ENCODE data around the gene PRAF2.
A peak's percentile ranks its signal among the peaks of the same experiment; 100 is the strongest.

The PRAF2 gene

DNA sequence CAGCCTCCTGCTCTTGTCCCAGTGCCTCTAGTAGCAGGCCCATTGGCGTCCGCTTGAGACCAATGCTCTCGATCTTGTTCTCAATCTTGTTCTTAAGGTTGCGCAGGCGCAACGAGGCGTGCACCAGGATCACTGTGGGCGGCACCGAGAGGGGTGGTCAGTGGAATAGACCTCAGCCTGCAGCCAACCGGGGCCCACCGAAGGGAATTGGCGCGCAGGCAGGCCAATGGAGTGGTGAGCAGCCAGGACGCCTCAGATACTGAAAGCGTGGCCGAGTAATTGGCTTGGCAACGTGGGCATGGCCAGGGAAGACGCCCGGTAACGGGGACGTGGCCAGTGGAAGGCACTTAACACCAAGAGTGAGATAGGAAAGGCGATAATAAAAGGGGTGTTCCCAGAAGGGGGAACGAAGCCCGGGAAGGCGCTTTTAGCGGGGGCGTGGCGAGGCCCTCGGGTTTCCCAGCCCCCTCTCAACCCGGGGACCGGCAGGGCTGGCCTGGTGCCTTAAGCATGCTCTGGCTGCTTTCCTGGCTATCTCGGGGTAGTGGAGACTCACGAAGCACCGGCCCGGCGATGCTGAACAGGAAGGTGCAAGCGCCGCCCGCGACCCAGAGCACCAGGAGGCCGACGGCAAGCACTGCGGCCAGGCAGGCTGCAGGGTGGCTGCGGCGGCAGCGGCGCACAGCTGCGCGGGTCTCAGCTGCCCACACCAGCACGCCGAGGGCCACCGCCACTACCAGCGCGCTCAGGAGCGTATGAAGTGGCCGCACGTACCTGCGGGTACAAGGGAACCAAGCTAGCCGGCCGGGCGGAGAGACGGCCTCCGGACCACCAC is 1.7 kb downstream of the PRAF2 start:
- no peak for DNase-seq

DNA sequence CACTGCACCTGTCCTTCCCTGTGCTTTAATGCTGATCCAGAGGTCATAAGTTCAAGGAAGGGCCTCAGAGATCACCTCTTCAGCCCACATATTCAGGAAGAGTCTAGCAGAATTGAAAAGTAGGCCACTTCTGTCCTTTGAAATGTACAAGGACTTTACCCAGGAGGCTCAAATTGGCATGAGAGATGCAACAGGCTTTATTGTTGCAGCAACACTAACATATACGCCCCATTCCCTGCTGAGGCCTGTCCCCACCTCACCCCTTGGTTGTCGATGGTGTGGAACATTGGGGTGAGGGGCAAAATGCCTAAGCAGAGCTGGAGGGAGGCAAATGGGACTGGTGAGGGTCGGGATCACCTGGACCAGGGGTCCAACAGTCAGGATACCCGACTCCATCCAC is 2.8 kb downstream of the PRAF2 start:
- DNase-seq: no peak

DNA sequence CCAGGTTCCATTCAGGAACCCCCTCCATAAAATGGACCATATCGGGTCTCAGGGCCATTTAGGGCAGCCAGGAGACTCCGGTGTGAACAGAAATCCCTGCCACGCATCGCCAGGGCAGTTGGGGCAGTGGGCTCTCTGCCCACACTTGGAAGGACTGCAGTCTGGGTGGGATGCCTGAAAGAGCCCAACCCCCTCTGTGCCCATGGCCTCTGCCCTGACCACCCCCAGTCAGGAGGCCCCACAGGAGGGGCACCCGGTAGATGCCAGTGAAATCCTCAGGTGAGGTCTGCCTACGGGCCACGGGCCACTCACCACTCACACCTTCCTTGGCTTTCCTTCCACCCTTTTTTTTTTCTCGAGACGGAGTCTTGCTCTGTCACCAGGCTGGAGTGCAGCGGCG is 4.8 kb downstream of the PRAF2 start:
- no peak for DNase-seq

DNA sequence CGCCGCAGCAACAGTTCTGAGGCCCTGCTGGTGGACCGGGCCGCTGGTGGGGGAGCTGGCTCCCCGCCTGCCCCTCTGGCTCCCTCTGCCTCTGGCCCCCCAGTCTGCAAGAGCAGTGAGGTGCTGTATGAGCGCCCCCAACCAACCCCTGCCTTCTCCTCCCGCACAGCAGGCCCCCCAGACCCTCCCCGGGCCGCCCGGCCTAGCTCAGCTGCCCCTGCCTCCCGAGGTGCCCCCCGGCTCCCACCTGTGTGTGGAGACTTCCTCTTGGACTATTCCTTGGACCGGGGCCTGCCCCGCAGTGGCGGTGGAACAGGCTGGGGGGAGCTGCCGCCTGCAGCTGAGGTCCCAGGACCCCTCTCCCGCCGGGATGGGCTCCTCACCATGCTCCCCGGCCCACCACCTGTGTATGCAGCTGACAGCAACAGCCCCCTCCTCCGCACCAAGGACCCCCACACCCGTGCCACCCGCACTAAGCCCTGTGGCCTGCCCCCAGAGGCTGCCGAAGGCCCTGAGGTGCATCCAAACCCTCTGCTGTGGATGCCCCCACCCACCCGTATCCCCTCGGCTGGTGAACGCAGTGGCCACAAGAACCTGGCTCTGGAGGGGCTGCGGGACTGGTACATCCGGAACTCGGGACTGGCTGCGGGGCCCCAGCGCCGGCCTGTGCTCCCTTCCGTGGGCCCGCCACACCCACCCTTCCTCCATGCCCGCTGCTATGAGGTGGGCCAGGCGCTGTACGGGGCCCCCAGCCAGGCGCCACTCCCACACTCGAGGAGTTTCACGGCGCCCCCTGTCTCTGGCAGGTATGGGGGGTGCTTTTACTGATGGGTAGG is 6.3 kb downstream of the PRAF2 start:
- no peak for DNase-seq

DNA sequence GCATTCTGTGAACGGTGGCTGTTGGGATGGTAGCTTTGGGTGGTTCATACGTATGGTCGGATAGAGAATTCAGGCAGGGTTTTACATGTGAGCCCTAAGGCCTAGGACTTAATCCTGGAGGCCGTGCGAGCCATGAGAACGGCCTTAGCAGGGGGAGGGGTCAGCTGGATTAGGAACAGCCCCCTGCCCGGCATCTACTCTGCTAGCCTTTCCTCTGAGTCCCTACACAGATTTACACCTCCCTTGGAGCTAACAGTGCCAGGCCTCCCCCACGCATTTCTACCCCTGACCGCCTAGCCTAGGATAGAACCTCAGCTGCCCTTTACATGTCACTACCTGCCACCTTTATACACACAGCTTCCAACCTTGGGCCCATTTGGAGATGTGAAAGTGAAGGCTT is 7.1 kb downstream of the PRAF2 start:
- DNase-seq: no peak

DNA sequence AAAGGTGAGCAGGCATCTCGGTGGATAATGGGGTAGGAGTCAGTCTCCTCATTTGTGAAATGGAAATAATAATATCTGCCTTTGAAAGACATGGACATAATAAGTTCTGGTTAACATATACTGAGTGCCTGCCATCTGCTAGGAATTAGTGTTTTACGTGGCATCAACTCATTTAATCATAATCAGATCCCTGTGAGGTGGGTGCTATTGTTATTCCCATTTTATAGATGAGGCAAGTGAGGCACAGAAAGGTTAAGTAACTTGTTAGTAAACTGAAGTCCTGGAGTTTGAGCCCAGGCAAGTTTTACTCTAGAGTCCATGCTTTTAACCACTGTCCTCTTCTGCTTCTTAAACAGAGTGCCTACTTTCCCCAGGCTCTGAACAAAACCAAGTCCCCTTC is 7.5 kb downstream of the PRAF2 start:
- DNase-seq: no peak

DNA sequence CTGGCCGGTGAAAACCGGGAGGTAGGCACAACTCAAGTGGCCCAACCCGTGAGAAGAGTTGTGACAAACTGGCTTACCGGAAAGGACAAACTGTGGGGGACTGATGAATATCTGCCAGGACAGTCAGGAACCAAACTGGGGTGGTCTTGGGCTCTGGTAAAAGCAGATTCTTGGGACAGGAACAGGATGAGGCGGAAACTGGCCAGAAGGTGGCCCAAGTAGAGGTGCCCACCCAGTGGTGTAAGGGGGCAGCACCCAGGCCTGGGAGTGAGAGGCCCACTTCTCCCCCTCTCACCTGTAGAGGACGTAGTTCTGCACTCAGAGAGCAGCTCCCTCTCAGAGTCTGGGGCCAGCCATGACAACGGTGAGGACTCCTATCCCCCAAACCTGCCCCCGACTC is 9.1 kb downstream of the PRAF2 start:
- DNase-seq: no peak

DNA sequence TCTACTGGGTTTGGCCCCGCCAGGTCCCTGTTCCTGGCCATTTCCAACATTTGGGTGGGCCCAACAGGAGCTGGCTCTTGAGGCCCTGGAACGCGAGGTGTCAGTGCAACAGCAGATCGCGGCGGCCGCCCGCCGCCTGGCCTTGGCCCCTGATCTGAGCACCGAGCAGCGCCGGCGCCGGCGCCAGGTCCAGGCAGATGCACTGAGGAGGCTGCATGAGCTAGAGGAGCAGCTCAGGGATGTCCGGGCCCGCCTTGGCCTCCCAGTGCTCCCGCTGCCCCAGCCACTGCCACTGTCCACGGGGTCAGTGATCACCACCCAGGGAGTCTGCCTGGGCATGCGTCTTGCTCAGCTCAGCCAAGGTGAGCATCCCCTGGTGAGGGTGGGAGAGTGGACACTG is 9.5 kb downstream of the PRAF2 start:
- no peak for DNase-seq

DNA sequence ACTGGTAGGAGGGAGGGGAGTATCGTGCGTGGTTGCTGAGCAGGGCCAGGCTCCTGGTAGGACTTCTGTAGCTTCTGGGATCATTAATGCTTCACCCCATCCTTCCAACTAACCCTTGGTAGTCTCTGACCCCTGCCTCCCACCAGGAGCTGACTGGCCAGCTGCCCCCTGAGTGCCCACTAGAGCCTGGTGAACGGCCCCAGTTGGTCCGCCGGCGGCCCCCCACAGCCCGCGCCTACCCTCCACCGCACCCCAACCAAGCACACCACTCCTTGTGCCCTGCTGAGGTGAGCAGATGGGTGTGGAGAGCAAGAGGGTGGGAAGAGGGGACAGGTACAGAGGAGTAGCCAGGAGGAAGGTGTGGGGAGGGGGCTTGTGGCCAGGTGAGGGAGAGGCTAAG is 10.1 kb downstream of the PRAF2 start:
- no peak for DNase-seq

DNA sequence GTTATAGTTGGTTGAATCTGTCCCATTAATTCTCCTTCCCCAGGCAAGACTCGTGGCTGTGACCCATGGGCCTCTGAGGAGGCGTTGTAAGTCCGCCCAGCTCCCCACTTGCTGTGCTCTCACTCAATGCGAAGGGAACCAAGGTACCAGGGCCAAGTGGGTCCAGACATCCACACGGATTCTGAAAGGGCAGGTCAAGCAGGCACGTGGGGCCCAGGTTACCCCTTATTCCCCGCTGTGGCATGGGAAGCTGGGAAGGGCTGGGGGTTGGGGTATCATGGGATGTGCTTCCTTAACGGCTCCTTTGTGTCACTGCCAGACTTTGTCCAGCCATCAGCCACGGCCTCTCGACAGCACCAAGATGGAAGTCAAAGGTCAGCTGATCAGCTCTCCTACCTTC is 11.9 kb downstream of the PRAF2 start:
- DNase-seq: no peak

DNA sequence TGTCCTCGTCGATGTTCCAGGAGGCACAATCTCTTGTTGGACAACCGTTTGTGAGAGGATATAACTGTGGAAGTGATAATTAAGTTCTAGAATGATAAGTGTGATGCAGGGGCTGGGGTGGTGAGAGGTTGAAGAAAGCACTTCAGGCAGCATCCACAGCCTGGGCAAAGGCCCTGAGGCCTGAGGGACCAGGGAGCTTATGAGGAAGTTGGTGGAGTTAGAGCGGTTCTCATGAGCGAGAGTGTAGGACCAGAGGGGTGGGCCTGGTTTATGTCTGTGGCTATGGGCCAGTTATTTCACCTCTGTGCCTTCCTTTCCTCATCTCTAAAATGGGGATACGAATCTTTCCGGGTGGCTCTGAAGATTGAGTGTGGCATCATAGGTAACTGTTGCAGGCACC is 12.3 kb downstream of the PRAF2 start:
- no peak for DNase-seq

DNA sequence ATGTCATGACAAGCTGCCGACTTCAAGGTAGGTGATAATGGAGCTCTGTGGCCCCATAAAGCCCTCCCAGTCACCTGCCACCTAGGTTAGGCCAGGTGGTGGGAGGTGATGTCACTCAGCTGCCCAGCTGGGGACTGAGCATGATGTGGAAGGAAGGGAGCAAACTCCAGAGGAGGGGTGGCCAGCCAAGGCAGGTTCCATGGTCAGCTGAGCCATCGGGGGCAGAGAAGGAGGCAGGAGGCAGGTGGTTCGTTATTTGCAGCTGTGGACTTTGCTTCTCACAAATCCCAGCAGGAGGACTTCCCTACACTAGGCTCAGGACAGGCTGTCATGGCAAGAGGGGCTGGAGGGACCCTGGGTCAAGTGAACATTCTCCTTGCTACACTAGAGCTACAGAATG is 12.9 kb downstream of the PRAF2 start:
- no peak for DNase-seq

DNA sequence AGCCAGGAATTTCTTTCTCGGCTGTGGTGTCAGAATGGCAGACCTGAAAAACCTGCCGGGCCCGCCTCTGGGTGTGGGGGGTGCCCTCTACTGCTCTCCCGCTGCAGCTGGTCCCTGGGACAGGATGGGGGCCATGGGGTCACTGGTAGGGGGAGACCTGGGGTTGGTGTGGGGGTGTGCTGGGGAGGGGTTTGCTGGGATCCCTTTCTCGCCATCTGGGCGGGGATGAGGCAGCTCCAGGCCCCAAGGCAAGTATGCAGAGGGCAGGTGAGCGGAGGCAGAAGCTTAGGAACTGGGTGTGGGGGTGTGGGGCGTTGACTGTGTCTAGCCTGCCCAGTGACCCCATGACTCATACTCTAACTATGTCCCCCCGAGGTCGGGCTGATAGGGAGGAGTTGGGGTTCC is 14.1 kb downstream of the PRAF2 start:
- DNase-seq: no peak

DNA sequence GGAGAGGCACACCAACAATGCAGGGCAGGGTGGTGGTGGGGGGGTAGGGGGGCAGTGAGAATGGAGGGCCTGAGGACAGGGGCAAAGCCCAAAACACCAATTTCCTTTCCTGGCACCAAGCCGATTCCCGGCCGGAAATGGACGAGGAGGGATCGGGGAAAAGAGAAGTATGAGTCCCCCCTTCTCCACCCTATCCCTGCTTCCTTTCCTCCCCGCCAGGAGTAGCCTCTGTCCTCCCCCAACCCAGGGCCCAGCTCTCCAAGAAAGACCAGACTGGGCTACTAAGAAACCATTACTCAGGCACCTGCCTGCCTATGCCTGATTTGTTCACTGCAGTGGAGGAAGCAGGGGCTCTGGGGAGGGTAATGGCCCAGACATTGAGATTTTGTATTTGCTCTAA is 14.6 kb downstream of the PRAF2 start:
- no peak for DNase-seq

DNA sequence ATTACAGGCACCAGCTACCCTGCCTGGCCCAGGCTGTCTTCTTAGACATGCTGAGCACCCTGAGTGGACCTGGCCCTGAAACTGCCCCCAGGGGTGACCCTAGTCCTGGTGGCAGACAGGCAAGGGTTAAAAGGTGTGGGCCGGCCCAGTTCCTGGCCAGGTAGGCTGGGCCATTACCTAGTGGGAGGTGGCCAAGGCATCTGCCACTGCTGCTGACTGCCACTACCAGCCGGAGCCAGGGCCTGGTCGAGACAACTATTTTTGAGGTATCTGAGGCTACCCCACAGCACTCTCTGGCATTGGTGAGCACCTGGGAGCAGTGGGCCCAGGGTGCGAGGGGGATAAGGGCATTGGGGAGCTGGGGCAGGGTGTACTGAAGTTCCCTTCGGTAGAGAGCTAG is 15.0 kb downstream of the PRAF2 start, which contains the start of gene CCDC120:
TSS of gene CCDC120 (plus strand) at position 206 of the 400 bp plus-strand sequence. CDS start 3,043 bp downstream, outside the sequence.
- DNase-seq: no peak

DNA sequence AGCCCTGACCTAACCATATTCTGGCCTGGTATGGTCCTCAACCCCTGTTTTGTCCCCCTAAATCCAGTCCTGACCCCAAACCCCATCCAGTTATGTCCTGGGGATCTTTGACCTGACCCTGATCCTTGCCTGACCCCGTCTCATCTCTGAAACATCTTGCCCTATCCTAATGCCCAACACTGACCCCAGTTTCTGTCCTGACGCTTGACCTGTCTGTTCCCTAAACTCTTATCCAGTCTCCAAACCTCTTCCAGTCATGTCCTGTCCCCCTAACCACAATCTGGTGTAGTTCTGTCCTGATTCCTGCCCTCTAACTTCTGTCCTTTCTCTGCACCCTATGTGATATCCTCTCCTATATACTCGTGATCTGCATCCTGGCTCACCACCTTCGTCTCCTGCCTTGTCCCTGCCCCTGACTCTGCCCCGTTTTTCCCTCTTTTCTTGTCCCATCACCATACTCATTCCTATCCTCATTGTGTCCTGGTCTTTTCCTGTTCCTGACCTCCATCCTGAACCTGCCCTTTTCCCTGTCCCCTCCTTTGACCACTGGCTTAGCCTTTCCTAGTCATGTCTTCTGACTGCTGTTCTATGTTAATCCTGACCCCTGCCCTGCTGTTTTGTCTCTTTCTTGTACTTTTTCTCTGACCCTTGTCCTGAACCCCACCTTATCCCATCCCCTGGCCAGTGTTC is 19.6 kb downstream of the PRAF2 start:
- DNase-seq: no peak

DNA sequence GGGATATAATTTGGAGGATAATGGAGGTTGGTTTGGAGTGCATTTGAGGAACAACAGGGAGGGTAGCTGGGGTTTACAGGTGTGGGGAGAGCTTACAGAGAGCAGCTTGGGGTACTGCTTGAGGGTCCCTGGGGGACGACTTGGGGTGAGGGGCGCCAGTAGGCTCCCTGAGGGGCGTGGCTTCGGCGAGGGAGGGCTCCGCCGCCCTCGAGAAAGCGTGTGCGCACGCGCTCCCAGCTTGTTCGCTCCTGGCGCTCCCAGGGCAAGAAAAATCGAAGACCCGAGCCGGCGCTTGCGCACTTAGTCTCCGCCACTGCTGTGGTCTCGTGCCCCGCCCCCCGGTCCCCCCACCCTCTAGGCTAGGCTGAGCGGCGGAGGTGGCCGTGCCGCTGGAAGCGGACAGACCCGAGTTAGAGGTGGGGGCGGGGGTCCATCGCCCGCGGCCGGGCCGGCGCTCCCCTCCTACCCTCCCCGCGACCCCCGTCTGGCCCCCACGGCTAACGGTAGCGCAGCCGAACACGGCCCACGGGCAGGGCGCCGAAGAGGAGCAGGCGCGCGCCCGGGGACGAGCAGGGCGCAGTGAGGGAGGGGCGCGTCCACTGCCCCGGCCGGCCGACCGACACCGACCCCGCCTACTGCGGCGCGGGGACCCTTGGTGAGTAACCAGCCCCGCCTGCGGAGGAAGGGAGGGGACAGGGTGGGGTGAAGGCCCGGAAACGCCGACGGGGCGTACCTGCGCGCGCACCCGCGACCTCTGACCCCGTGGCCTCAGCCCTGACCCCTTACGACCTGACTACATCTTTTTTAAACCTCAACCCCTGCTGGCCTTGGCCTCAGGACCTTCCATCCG is 20.4 kb downstream of the PRAF2 start:
- DNase-seq: no peak

DNA sequence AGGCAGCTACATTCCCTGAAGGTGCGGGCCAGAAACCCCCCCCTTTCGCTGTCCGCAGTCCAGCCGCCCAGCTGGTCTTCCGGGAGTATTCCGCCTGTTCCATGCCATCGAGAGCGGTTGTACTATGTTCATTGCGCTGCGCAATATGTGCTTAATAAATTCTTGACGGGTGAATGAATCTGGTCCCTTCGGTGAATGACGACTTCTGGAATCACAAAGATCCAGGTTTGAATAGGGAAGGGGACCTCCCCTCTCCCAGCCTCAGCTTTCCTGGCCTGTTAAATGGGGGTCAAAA is 29.9 kb downstream of the PRAF2 start:
- DNase-seq: no peak

DNA sequence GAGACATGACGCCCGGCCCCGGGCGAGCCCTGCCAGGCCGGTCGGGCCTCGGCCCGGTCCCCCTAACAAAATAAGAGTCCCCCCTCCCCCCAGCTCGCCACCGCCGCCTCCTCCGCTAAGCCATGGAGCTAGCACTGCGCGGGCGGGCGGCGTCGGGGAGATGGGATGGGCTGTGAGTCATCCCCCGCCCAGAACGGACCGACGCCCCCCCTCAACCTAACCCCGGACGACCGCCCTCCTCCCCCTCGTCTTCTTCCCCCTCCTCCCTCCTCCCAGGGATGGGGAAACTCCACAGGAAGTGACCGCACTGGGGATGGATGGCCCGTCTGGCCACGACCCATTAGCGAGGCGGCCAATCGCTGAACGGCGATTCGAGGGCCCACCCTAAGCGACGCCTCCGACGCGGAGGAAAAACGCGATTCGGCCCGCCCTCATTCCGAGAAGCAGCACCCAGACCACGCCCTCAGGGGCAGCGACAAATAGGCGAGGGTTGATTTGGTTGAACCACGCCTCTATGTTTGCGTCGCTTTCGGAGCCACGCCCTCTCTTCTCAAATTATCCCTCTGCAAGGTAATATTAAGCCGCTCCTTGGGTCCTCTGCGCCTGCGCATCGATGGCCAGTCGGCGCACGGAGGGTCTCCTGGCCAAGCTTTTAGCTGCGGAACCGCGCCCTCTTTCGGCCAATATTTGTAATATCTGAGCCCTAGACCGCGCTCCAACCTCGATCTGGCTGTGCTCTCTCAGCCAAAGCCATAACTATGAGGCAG is 30.4 kb downstream of the PRAF2 start, which contains the start of gene TFE3:
TSS of gene TFE3 (minus strand) at position 138 of the 767 bp plus-strand sequence. CDS start at position 7, 131 bp downstream.
- DNase-seq: peak; percentile 90

DNA sequence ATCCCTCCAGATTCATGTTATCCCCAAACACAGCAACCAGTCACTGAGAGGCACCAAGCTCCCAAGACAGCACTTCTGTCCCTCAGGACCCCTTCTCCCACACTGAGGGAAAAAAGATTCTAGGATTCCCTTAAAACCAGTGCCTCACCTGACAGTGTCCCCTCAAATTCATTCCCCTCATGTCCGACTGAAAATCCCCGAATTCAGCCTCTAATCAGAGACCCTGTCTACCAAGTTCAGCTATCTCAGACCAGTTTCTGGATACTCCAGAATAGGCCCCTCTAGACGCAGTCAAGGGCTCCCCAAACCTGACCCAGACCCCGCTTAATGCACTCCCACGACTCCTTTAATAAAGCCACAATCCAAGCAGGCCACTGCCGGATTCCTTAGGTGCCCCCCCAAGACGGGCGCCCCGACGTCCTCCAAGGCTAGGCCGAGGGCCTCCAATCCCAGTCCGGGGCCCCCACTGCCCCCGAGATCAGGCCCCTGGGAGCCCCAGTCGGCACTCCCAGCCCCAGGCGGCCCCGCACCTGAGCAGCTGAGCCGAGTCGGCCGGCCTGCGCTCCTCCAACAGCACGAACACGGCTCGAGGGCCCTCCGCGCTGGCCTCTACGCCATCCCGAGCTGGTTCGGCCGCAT is 31.1 kb downstream of the PRAF2 start:
- no peak for DNase-seq

All from NCI-H1417 treated with DMSO at 0.1 percent for 48 hours (cell line).